ENCODE measurements around the gene PROC.

DNA sequence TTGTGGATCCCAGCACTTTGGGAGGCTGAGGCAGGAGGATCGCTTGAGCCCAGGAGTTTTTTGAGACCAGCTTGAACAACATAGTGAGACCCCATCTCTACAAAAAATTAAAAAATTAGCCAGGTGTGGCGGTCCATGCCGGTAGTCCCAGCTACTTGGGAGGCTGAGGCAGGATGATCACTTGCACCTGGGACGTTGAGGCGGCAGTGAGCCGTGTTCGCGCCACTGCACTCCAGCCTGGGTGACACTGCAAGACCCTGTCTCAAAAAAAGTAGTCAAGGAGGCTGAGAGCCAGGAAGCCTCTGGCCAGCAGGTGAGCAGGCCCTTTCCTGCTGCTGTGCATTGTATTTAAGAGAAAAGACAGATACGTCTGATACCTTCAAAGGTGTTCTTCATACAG lies 11.1 kb upstream of the PROC start:
- TF ChIP-seq, protein P1, sequence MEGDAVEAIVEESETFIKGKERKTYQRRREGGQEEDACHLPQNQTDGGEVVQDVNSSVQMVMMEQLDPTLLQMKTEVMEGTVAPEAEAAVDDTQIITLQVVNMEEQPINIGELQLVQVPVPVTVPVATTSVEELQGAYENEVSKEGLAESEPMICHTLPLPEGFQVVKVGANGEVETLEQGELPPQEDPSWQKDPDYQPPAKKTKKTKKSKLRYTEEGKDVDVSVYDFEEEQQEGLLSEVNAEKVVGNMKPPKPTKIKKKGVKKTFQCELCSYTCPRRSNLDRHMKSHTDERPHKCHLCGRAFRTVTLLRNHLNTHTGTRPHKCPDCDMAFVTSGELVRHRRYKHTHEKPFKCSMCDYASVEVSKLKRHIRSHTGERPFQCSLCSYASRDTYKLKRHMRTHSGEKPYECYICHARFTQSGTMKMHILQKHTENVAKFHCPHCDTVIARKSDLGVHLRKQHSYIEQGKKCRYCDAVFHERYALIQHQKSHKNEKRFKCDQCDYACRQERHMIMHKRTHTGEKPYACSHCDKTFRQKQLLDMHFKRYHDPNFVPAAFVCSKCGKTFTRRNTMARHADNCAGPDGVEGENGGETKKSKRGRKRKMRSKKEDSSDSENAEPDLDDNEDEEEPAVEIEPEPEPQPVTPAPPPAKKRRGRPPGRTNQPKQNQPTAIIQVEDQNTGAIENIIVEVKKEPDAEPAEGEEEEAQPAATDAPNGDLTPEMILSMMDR (IDR thresholded peaks at IDR 0.05), result no peak
- TF ChIP-seq POLR2AphosphoS5 (IDR thresholded peaks at IDR 0.05) (no peak), EP300 (IDR thresholded peaks at IDR 0.05) (no peak), POLR2A (IDR thresholded peaks at IDR 0.05; ENCODE audit: low read depth) (no peak)

All from esophagus muscularis mucosa (tissue), 4 donors.